Upper lobe of right lung (tissue), 1 donor: ENCODE data around the gene PDILT. TPM values are rescaled to one million over a fixed set of nuclear protein-coding genes. Genes with fewer than 3 reads are reported as not detected.
A peak's percentile ranks its signal among the peaks of the same experiment; 100 is the strongest.

Experiments used
- ATAC-seq: fragments of 200-7000 bp; cut with Tn5 transposase; one replicate; pipeline ENCODE4 v1.9.1; 2020; ENCODE audit warnings: mild to moderate bottlenecking, moderate library complexity
- DNase-seq: peaks from one replicate; pipeline ENCODE4 v3.0.0-alpha.2; 2020
- H3K27ac ChIP-seq: fragments of 200-600 bp; one replicate; pipeline ENCODE4 v1.8.0; 2022
- H3K27me3 ChIP-seq: fragments of 200-600 bp; one replicate; pipeline ENCODE4 v1.8.0; 2022; ENCODE audit warnings: mild to moderate bottlenecking
- H3K36me3 ChIP-seq: fragments of 200-600 bp; one replicate; pipeline ENCODE4 v1.8.0; 2022
- H3K4me1 ChIP-seq: fragments of 200-600 bp; one replicate; pipeline ENCODE4 v1.8.0; 2022
- H3K4me3 ChIP-seq: fragments of 200-600 bp; one replicate; pipeline ENCODE4 v1.8.0; 2022; ENCODE audit warnings: mild to moderate bottlenecking
- H3K9me3 ChIP-seq: fragments of 200-600 bp; one replicate; pipeline ENCODE4 v1.8.0; 2022
- intact Hi-C: fragments of 100-400 bp; cut with DNase I; formaldehyde crosslinking; loops from one replicate; pipeline ENCODE4 v1.11.0; 2022
- total RNA-seq: library from RNA; stranded (reverse); fragmentation: NEBNext Ultra II Directional; extraction: Animal tissue kit (Norgen Biotek cat#: 25700); gene quantifications from one replicate; pipeline ENCODE4 v1.2.1, GENCODE V29; 2021
- TF ChIP-seq, protein P1 (sequence below): fragments of 200-600 bp; IDR thresholded peaks from one replicate; pipeline ENCODE4 v1.8.0; 2022; ENCODE audit warnings: antibody characterized with exemption
- donor health status: DM: no; HTN: yes; CAD: no; lungs with severe emphysema.

Gene PDILT
- total RNA-seq, 1 donor from 2014 or later = not detected

DNA sequence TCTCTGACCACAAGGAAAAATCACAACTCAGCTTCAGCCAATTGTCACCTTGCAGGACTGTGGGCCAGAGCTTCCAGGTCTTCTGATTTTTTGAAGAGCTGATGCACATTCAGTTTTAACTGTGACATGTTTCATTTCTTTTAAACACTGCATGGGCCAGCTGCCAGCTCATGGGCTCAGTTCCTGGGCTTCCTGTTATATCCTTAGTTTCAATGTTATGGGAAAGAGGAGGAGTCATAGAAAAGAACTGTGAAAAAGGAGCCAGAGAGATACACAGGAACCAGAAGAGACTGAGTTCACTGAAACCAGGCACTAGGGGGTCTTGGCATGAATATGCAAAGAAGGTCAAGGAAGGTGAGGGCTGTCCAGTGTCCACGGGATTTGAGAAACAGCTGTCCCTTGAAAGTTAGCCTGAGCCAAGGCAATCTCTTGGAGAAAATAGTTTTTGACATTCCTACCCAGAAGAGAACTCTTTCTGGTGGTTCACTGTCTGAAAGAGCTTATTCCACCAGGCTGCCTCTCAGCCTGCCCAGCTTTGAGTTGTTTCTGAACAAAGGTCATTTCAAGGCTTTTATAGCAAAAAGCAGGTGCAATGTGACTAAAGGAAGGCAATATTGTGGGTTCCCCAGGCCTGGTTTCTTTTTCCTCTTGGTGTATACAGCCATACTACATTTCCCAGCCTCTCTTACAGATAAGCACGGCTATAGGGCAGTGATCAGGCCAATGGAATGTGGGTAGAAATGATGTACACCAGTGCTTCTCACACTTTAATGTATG lies 10.5 kb downstream of the PDILT start:
- H3K27me3 ChIP-seq = no peaks in the 10 kb centered on the region
- H3K4me3 ChIP-seq = no peak overlapping the region
- peaks cover 4% of the 10 kb centered on the region for H3K4me1 ChIP-seq
- ATAC-seq (no peak), DNase-seq (no peak)
- no peaks in the 10 kb centered on the region for H3K9me3 ChIP-seq
- intact Hi-C loops = no loop called here
- H3K27ac ChIP-seq = peak overlapping the region; percentile 14
- TF ChIP-seq, protein P1, sequence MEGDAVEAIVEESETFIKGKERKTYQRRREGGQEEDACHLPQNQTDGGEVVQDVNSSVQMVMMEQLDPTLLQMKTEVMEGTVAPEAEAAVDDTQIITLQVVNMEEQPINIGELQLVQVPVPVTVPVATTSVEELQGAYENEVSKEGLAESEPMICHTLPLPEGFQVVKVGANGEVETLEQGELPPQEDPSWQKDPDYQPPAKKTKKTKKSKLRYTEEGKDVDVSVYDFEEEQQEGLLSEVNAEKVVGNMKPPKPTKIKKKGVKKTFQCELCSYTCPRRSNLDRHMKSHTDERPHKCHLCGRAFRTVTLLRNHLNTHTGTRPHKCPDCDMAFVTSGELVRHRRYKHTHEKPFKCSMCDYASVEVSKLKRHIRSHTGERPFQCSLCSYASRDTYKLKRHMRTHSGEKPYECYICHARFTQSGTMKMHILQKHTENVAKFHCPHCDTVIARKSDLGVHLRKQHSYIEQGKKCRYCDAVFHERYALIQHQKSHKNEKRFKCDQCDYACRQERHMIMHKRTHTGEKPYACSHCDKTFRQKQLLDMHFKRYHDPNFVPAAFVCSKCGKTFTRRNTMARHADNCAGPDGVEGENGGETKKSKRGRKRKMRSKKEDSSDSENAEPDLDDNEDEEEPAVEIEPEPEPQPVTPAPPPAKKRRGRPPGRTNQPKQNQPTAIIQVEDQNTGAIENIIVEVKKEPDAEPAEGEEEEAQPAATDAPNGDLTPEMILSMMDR = no peak
- H3K36me3 ChIP-seq = no peaks in the 10 kb centered on the region

DNA sequence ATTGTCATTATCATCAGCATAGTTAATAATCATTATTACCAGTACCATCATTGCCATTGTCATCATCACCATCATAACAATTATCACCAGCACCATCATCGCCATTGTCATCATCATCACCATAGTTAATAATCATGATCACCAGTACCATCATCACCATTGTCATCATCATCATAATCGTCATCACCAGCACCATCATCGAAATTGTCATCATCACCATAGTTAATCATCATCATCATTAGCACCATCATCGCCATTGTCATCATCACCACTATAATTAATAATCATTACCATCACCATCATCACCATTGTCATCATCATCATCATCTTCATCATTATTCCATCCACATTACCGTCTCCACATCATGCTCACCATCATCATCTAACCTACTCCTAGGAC lies 13.5 kb downstream of the PDILT start:
- no peaks in the 10 kb centered on the region for H3K9me3 ChIP-seq
- H3K27ac ChIP-seq = no peak overlapping the region
- TF ChIP-seq, protein P1 = no peak
- intact Hi-C loops = no loop called here
- H3K27me3 ChIP-seq = peaks cover 4% of the 10 kb centered on the region
- peaks cover 4% of the 10 kb centered on the region for H3K4me1 ChIP-seq
- H3K4me3 ChIP-seq = no peak overlapping the region
- DNase-seq (no peak), ATAC-seq (no peak)
- H3K36me3 ChIP-seq = no peaks in the 10 kb centered on the region

DNA sequence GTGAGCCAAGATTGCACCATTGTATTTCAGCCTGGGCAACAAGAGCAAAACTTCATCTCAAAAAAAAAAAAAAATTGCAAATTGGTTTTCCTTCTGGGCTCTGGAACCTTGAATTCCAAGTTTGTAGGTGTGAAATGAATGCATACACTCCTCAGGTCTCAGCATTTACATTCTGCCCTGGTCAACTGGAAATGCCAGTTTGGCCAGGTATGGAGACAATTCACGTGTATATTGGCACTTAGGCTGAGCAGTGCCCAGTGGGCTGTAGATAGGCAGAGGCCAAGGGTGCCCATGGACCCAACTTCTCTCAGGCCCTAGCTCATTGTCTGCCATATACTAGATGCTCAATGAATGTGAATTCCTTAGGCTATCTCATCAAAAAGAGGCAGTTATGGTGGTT lies 15.7 kb downstream of the PDILT start:
- ATAC-seq (no peak), DNase-seq (no peak)
- Histone ChIP-seq H3K36me3 (no peaks in the 10 kb centered on the region), H3K27ac (no peak overlapping the region), H3K4me1 (no peaks in the 10 kb centered on the region), H3K27me3 (peaks cover 6% of the 10 kb centered on the region), H3K4me3 (no peak overlapping the region), H3K9me3 (no peaks in the 10 kb centered on the region)
- TF ChIP-seq, protein P1 = no peak
- intact Hi-C loops = loop anchor here (10.0 kb wide), 1 partner anchor 484 kb away; no protein-coding TSS in a partner anchor

DNA sequence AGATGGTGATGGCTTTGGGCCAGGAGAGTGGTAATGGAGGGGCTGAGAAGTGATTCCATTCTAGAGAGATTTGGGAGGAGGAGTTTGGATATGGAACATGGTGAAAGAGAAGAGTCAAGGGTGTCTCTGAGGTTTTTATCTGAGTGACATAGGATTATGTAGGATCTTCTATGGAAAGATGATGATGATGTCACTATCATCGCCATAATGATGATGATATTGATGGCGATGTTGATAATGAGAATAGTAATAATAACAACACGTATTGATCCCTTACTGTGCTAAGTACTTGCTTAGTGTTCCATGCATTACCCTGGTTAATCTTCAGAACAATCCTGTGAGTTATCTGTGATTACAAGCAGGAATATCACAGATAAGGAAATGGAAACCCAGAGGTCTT lies 16.6 kb downstream of the PDILT start:
- no peak for ATAC-seq
- intact Hi-C loops = loop anchor here (10.0 kb wide), 1 partner anchor 483 kb away; no protein-coding TSS in a partner anchor
- TF ChIP-seq, protein P1 = no peak
- DNase-seq = no peak
- no peak overlapping the region for H3K4me3 ChIP-seq
- no peak overlapping the region for H3K27ac ChIP-seq
- H3K9me3 ChIP-seq = no peaks in the 10 kb centered on the region
- no peaks in the 10 kb centered on the region for H3K4me1 ChIP-seq
- H3K36me3 ChIP-seq = no peaks in the 10 kb centered on the region
- H3K27me3 ChIP-seq = peaks cover 6% of the 10 kb centered on the region

DNA sequence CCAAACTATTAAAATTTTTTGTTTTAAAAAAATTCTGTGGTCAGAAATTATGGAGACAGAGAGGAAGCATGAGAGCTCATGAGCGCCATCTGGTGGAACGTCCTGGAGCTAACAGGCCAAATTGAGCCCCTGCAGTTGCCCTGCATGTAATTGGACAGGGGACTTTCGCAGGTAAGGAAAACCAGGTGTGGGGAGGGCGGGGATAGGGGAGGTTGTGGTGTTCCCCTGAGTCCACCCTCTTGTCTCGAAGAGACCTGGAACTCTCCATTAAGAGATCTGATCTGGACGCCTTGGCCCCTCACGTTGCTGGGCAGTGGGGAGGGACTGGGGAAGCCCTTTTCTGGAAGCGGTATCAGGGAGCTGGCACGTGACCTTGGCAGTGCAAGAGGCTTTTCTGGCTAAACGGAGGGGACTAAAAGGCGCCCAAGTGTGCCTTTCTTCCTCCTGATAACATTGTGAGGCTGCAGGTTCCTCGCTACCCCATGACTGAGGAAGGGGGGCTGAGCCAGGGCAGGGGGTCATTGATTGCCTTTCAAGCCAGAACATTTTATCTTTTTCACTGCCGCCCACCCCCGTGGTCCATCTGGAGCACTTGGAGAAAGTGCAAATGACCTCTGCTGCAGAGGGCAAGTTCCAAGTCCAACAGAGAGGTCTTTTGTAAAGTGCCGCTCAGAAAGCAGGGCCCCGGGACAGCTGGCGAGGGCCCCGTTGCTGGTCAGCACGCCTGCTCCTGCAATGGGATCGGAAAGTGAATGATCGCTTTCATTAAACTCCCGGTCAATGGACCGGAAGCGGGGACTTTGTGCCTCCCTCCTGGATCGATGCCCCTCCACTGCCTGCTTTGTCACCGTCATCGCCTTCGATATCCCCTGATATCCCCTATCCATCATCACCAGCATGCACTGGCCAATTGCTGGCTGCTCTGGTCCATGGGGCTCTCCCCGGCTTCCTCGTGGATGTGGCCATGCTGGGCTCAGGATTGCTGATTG lies 18.4 kb downstream of the PDILT start:
- intact Hi-C loops = loop anchor here (10.0 kb wide), 1 partner anchor 481 kb away; no protein-coding TSS in a partner anchor
- no peaks in the 10 kb centered on the region for H3K9me3 ChIP-seq
- H3K27me3 ChIP-seq = peaks cover 6% of the 10 kb centered on the region
- TF ChIP-seq, protein P1 = peak; percentile 85
- no peaks in the 10 kb centered on the region for H3K36me3 ChIP-seq
- H3K4me3 ChIP-seq = no peak overlapping the region
- H3K27ac ChIP-seq = no peak overlapping the region
- peak; percentile 78 for ATAC-seq
- H3K4me1 ChIP-seq = no peaks in the 10 kb centered on the region
- DNase-seq = peak; percentile 72
